HEK293 (cell line): Measurements from ENCODE around the gene DPYSL3.

Experiments used
- AEBP2 ChIP-seq: fragments of 450-650 bp; formaldehyde crosslinking; IDR thresholded peaks from 2 replicates; pipeline ENCODE4 v1.5.1; 2016; ENCODE audit warnings: missing biosample characterization, missing genetic modification characterization, borderline replicate concordance
- CTCF ChIP-seq: fragments of 450-650 bp; formaldehyde crosslinking; IDR thresholded peaks from 2 replicates; pipeline ENCODE4 v1.5.1; 2016; ENCODE audit warnings: missing biosample characterization, missing genetic modification characterization
- KLF8 ChIP-seq: fragments of 450-650 bp; formaldehyde crosslinking; IDR thresholded peaks from 2 replicates; pipeline ENCODE4 v1.5.1; 2016; ENCODE audit warnings: missing biosample characterization, missing genetic modification characterization
- SCRT1 ChIP-seq: fragments of 450-650 bp; formaldehyde crosslinking; IDR thresholded peaks from 2 replicates; pipeline ENCODE4 v1.5.1; 2016; ENCODE audit warnings: missing biosample characterization, missing genetic modification characterization, borderline replicate concordance
- SCRT2 ChIP-seq: fragments of 450-650 bp; formaldehyde crosslinking; IDR thresholded peaks from 2 replicates; pipeline ENCODE4 v1.5.1; 2016; ENCODE audit warnings: missing biosample characterization, missing genetic modification characterization
- YY1 ChIP-seq: fragments of 450-650 bp; formaldehyde crosslinking; IDR thresholded peaks from 2 replicates; pipeline ENCODE4 v1.5.1; 2018; ENCODE audit warnings: missing biosample characterization, missing genetic modification characterization
- ZNF138 ChIP-seq: fragments of 450-650 bp; formaldehyde crosslinking; IDR thresholded peaks from 2 replicates; pipeline ENCODE4 v1.5.1; 2016; ENCODE audit warnings: missing biosample characterization, missing genetic modification characterization, borderline replicate concordance
- ZNF530 ChIP-seq: fragments of 450-650 bp; formaldehyde crosslinking; IDR thresholded peaks from 2 replicates; pipeline ENCODE4 v1.5.1; 2016; ENCODE audit warnings: low read depth, missing biosample characterization, missing genetic modification characterization
- ZNF639 ChIP-seq: fragments of 450-650 bp; formaldehyde crosslinking; IDR thresholded peaks from 2 replicates; pipeline ENCODE4 v1.5.1; 2016; ENCODE audit warnings: missing biosample characterization, missing genetic modification characterization
- ZNF830 ChIP-seq: fragments of 450-650 bp; IDR thresholded peaks from 2 replicates; pipeline ENCODE4 v1.5.0; 2018; ENCODE audit warnings: missing biosample characterization, missing genetic modification characterization, low read depth, mild to moderate bottlenecking, moderate library complexity
- TF ChIP-seq, protein P1 (sequence below): fragments of 450-650 bp; formaldehyde crosslinking; IDR thresholded peaks from 2 replicates; pipeline ENCODE4 v1.5.1; 2016; ENCODE audit warnings: missing biosample characterization, missing genetic modification characterization
- TF ChIP-seq, protein P2 (sequence below): fragments of 450-650 bp; formaldehyde crosslinking; IDR thresholded peaks from 2 replicates; pipeline ENCODE4 v1.5.1; 2016; ENCODE audit warnings: missing biosample characterization, missing genetic modification characterization
- TF ChIP-seq, protein P3 (sequence below): fragments of 450-650 bp; formaldehyde crosslinking; IDR thresholded peaks from 2 replicates; pipeline ENCODE4 v1.5.1; 2016; ENCODE audit warnings: missing biosample characterization, missing genetic modification characterization
- TF ChIP-seq, protein P4 (sequence below): fragments of 450-650 bp; formaldehyde crosslinking; IDR thresholded peaks from 2 replicates; pipeline ENCODE4 v1.5.1; 2016; ENCODE audit warnings: missing biosample characterization, missing genetic modification characterization

DNA sequence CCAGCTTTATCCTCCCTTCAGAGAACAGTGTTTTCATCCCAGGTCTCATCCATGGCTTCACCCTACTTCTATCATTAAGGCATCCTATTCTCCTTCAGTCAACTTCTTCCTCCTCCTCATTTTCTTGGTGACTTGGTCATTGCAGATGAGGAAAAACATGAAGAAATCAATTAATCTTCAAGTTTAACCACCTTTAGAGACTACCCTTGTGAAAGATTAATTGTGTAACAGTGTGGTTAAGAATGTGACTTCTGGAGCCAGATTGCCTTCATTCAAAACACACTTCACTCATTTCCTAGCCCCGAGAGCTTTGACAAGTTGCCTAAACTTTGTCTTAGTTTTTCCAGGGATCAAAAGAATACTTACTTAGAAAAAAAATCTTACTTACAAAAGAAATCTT lies 165.0 kb downstream of the DPYSL3 start:
- TF ChIP-seq, protein P1, sequence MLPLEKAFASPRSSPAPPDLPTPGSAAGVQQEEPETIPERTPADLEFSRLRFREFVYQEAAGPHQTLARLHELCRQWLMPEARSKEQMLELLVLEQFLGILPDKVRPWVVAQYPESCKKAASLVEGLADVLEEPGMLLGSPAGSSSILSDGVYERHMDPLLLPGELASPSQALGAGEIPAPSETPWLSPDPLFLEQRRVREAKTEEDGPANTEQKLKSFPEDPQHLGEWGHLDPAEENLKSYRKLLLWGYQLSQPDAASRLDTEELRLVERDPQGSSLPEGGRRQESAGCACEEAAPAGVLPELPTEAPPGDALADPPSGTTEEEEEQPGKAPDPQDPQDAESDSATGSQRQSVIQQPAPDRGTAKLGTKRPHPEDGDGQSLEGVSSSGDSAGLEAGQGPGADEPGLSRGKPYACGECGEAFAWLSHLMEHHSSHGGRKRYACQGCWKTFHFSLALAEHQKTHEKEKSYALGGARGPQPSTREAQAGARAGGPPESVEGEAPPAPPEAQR (tag by site-specific recombination), result no peak
- TF ChIP-seq CTCF (tag by site-specific recombination) (no peak), KLF8 (tag by site-specific recombination) (no peak), ZNF138 (no peak), YY1 (tag by site-specific recombination) (no peak), ZNF639 (tag by site-specific recombination) (no peak), ZNF830 (no peak), ZNF530 (tag by site-specific recombination) (no peak), SCRT1 (tag by site-specific recombination) (no peak), SCRT2 (tag by site-specific recombination) (no peak), AEBP2 (no peak)
- TF ChIP-seq, protein P2, sequence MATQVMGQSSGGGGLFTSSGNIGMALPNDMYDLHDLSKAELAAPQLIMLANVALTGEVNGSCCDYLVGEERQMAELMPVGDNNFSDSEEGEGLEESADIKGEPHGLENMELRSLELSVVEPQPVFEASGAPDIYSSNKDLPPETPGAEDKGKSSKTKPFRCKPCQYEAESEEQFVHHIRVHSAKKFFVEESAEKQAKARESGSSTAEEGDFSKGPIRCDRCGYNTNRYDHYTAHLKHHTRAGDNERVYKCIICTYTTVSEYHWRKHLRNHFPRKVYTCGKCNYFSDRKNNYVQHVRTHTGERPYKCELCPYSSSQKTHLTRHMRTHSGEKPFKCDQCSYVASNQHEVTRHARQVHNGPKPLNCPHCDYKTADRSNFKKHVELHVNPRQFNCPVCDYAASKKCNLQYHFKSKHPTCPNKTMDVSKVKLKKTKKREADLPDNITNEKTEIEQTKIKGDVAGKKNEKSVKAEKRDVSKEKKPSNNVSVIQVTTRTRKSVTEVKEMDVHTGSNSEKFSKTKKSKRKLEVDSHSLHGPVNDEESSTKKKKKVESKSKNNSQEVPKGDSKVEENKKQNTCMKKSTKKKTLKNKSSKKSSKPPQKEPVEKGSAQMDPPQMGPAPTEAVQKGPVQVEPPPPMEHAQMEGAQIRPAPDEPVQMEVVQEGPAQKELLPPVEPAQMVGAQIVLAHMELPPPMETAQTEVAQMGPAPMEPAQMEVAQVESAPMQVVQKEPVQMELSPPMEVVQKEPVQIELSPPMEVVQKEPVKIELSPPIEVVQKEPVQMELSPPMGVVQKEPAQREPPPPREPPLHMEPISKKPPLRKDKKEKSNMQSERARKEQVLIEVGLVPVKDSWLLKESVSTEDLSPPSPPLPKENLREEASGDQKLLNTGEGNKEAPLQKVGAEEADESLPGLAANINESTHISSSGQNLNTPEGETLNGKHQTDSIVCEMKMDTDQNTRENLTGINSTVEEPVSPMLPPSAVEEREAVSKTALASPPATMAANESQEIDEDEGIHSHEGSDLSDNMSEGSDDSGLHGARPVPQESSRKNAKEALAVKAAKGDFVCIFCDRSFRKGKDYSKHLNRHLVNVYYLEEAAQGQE, result no peak
- TF ChIP-seq, protein P3, sequence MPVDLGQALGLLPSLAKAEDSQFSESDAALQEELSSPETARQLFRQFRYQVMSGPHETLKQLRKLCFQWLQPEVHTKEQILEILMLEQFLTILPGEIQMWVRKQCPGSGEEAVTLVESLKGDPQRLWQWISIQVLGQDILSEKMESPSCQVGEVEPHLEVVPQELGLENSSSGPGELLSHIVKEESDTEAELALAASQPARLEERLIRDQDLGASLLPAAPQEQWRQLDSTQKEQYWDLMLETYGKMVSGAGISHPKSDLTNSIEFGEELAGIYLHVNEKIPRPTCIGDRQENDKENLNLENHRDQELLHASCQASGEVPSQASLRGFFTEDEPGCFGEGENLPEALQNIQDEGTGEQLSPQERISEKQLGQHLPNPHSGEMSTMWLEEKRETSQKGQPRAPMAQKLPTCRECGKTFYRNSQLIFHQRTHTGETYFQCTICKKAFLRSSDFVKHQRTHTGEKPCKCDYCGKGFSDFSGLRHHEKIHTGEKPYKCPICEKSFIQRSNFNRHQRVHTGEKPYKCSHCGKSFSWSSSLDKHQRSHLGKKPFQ (tag by site-specific recombination), result no peak
- TF ChIP-seq, protein P4, sequence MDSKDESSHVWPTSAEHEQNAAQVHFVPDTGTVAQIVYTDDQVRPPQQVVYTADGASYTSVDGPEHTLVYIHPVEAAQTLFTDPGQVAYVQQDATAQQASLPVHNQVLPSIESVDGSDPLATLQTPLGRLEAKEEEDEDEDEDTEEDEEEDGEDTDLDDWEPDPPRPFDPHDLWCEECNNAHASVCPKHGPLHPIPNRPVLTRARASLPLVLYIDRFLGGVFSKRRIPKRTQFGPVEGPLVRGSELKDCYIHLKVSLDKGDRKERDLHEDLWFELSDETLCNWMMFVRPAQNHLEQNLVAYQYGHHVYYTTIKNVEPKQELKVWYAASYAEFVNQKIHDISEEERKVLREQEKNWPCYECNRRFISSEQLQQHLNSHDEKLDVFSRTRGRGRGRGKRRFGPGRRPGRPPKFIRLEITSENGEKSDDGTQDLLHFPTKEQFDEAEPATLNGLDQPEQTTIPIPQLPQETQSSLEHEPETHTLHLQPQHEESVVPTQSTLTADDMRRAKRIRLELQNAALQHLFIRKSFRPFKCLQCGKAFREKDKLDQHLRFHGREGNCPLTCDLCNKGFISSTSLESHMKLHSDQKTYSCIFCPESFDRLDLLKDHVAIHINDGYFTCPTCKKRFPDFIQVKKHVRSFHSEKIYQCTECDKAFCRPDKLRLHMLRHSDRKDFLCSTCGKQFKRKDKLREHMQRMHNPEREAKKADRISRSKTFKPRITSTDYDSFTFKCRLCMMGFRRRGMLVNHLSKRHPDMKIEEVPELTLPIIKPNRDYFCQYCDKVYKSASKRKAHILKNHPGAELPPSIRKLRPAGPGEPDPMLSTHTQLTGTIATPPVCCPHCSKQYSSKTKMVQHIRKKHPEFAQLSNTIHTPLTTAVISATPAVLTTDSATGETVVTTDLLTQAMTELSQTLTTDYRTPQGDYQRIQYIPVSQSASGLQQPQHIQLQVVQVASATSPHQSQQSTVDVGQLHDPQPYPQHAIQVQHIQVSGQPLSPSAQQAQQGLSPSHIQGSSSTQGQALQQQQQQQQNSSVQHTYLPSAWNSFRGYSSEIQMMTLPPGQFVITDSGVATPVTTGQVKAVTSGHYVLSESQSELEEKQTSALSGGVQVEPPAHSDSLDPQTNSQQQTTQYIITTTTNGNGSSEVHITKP (tag by site-specific recombination), result no peak
